Central memory CD4-positive, alpha-beta T cell (primary cell): ENCODE measurements around the gene HNRNPM.
"Not testable (repeated sequence)": the region's sequence is repeated elsewhere in the genome, so short reads cannot be mapped to it uniquely, and the experiment has no call there.

Experiments
- DNase-seq: peaks from one replicate; pipeline ENCODE4 v3.0.0; 2022

HNRNPM gene

DNA sequence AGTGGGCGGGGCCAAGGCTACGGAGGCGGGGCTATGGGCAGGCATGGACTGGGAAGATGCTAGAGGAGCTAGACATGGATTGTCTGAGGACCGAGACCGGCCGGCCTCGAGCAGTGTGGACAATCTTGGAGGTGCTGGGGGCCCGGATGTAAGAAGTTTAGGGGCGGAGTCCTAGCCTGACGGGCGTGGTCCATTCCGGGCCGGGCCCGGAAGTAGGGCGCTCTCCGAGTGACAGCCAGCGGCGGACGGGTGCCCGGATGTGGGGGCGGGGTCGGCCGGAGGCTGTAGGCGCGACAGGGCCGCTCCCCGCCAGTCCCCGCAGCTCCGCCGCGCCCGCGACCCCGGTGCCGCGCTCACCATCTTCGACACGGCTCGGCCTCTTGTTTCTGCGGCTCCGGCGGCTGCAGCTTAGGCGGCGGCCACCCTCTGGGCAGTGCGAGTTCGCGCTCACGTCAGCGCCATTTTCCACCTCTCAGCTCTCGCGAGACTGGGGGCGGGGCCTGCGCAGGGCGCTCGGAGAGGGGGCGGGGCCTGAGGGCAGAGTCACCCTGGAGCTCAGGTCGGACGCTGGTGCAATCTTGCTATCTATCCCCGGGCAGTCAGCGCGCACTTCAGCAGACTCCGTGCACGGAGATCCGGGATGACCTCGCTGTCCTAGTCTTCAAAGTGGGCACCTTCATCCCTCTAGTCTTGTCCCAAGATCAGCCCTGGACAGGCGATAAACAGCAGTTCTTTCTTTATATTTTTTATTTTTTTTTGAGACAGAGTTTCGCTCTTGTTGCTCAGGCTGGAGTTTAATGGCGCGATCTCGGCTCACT, 69.1 kb downstream of the HNRNPM start, which contains the start of gene ZNF414:
Gene ZNF414 (minus strand): TSS at position 481 of the 818 bp plus-strand sequence. CDS start 121 bp downstream, at position 360.
- peak; percentile 95 for DNase-seq

DNA sequence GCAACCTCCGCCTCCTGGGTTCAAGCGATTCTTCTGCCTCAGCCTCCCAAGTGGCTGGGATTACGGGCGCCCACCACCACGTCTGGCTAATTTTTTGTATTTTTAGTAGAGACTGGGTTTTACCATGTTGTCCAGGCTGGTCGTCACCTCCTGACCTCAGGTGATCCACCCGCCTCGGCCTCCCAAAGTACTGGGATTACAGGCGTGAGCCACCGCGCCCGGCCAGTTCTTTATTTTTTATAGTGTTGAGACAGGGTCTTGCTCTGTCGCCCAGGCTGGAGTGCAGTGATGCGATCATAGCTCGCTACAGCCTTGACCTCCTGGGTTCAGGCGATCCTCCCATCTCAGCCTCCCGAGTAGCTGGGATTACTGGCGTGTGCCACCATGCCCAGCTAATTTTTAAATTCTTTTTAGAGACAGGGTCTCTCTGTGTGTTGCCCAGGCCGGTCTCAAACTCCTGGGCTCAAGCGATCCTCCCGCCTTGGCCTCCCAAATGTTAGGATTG, 69.8 kb downstream of the HNRNPM start:
- not testable (repeated sequence) for DNase-seq

DNA sequence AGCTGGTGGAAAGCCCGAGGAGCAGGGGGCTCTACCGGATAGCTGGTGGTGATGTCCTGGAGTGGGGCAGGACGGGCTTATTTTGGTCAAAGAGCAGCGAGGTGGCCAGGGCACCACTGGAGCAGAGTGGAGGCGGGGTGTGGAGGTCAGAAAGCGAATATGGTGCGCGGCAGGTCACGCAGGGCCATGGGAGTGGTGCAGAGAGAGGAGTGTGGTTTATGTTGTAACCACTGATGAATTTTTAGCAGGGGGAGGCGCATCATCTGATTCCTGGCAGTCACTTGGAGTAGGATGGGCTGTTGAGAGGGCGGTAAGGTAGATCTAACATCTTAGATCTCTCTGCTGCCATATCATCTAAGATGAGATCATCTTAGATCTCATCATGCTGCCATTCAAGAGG, 70.5 kb downstream of the HNRNPM start:
- DNase-seq: peak; percentile 71

DNA sequence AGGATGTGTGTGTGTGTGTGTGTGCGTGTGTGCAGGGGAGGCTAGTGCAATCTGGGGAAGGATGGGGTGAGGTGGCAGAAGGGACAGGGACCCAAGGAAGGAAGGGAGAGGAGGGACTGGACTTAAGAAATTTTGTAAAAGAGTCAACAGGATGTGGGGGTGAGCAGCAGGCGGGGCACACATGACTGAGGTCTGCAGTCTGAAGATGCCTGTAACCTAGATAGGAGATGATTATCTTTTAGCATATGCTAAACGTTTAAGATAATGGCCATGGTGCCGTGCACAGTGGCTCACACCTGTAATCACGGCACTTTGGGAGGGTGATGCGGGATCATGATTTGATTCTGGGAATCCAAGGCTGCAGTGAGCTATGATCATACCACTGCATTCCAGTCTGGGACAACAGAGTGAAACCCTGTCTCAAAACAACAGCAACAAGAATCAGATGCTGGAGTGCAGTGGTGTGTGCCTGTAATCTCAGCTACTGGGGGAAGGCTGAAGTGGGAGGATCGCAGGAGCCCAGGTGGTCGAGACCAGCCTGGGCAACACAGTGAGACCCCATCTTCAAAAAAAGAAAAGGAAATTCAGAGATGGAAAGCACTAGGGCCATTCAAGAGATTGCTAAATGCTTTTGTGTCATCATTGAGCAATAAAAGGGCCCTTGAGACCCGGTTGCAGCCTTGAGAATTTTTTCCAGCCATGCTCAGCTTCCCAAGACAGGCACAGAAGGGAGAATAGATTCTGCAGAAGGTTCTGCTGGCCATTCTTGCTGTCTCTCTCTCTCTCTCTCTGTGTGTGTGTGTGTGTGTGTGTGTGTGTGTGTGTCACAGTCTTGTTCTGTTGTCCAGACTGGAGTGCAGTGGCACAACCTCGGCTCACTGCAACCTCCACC, 73.0 kb downstream of the HNRNPM start:
- peak; percentile 75 for DNase-seq

DNA sequence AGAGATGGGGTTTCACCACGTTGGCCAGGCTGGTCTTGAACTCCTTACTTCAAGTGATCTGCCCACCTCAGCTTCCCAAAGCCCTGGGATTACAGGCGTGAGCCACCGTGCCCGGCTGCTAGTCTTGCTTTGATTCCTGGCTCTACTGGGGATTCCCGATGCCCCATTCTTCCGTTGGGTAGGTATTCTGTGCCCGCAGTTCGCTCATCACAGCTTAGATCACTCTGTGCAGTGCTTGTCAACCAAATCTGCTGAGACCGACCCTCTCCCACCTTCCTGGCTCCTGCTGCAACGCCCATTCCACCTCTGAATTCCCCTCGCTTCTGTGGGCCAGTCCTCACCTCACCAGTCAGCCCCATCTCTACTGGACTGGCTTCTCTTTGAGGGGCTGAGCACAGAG, 73.8 kb downstream of the HNRNPM start:
- DNase-seq: no peak

DNA sequence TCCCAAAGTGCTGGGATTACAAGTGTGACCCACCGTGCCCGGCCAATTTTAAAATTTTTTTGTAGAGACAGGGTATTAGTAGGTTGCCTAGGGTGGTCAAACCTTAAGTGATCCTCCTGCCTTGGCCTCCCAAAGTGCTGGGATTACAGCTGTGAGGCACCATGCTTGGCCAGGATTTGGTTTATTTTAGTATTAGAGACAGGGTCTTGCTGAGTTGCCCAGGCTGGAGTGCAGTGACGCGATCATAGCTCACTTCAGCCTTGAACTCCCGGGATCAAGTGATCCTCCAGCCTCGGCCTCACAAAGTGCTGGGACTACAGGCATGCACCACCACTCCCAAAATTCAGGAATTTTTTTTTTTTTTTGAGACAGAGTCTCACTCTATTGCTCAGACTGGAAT, 74.6 kb downstream of the HNRNPM start:
- DNase-seq: no peak

DNA sequence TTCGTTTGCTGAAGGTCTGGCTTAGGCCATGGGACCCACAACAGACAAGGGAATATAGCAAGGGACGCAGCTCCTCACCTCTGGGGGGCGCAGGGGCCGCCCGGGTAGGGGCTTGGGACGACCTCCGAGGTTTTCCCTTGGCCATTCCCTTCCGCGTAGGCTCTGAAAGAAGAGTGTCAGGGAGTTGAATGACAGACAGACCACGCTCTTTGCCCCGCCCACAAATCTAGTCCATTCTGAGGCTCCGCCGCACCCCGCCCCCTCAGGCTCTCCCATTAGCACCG, 80.6 kb downstream of the HNRNPM start:
- DNase-seq: no peak

DNA sequence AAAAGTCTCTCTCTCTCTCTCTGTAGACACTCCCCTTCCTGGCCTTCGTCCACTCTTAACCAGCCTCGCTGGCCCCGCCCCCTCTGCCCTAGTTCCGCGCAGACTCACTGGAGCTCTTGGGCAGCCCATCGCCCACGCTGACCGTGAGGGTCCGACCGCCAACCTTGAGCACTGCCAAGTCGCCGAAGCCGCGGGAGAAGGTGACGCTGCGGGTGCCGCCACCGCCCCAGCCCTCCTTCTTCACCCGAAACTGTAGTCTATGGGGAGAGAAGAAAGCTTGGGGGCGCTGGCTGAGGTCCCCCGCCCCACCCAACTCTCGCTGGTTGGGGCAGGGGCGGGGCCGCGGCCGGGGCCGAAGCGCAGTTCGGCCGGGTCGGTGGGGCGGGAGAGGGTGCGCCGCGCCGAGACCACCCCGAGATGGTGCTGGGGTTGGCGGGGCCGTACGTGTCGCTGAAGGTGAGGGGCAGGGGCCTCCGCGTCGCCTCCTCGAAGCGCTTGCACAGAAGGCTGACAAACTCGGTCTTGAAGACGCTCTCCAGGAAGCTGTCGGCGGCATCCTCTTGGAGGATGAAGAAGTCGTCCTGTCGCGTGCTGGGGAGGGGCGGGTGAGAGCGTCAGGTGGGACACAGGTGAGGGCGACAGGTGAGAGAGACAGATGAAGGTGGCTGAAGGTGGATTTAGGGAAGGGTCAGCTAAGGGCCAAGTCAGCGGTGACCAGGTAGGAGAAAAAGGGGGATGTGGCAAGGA, 81.7 kb downstream of the HNRNPM start:
- no peak for DNase-seq

DNA sequence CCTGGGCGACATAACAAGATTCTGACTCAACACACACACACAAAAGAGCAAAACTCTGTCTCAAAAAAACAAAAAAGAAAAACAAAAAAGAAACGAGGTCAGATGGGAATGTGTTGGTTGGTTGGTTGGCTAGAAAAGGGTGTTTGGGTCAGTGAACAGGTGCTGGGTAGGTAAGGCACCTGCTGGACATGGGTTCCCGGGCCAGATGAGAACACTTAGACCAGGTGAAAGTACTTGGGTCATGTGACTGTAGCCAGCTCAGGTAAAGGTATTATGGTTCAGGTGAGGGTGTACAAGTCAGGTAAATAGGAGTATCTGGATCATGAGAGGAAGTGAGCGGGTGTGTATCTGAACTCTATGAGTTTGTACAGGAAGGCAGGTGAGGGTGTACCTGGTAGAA, 83.7 kb downstream of the HNRNPM start:
- DNase-seq: no peak

DNA sequence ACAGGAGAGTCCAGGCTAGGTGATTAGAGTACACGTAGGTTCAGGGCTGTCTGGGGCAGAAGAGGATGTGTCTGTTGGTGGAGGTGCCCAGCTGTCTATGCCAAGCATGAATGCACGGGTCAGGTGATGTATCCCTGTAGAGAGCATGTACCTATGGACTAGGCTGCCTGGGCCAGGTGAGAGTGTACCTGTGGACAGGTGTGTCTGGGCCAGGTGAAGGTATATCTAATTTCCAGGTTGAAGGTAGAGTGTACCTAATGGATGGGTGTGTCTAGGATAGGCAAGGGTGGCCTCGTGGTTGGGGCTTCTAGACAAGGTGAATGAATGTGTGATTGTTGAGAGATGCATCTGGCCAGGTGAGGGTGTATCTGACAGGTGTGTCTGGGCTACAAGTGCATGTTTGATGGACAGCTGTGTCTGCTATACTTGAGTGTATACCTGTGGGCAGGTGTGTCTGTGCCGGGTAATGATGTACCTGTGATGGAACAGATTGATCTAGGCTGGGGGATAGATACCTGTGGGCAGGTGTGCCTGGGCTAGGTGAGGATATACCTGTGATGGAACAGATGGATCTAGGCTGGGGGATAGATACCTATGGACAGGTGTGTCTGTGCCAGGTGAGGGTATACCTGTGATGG, 84.7 kb downstream of the HNRNPM start:
- no peak for DNase-seq

DNA sequence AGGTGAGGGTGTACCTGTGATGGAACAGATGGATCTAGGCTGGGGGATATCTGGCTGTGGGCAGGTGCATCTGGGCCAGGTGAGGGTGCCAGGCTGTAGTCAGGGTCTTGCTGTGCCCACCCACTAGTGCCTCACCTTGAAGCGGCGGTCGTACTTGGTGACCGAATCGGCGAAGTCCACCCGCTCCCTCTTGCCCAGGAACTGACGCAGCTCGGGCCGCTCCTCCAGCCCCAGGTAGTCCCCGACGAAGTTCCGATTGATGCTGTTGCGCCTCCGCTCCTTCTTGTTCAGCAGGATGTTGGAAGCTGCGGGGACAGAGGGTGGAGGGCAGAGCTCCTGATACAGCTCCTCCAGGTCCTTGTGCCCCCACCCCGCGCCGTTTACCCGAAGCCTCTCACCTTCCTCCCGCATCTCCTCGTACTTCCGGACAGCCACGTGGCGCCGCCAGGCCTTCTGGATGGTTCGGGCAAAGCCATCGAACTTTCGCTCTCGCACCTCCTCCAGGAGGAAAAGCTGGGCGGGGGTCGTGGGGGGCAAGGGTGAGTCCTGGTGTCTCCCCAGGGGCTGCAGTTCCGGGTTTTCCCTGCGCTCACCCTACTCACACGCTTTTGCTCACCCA, 85.4 kb downstream of the HNRNPM start:
- DNase-seq: no peak

DNA sequence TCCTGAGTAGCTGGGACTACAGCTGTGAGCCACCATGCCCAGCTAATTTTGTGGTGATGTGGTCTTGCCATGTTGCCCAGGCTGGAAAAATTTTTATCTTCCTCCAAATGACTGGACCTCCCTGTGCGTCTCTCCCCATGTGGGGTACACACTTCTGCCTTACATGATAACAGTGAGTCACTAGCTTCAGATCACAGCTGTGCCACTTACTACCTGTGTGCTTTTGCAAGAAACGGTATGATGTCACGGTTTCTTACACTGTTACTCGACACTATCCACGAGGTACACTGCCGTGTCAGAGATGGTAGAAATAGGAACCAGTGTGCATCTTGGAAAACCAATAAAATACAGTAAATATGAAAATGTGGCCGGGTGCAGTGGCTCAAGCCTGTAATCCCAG, 86.7 kb downstream of the HNRNPM start:
- DNase-seq: no peak

DNA sequence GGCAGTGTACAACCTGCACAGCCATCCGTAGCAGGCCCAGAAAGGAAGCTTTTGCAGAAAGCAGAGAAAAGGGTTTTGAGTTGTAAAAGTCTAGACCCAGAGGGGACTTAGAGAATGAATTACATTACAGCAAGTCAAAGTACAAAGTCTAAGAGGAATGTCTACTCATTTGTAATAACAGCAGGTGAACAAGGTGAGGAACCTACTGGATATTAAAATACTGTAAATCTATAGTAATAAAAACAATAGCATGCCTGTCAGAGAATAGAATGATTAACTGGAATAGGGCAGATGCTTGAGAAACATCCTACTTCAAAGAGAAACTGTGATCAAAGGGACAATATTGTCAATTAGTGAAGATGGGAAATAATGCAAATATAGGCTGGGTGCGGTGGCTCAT, 87.5 kb downstream of the HNRNPM start:
- DNase-seq: no peak

DNA sequence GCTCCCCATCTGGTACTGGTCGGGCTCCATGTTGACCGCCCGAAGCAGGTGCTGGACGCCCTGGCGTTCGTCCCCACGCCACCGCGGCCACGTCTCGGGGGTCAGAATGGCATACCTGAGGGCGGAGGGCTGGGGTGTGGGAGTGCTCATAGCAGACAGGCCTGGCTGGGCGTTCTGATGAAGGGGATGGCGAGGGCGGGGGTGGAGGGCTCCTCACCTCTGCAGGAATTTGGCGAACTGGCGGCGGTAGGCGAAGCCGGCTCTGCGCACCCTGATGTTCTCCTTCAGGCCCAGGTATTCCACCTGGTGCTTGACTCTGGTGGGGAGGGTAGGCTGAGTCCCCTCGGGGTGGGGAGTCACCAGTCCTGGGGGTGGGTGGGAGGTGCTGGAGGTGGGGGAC, 91.5 kb downstream of the HNRNPM start:
- no peak for DNase-seq

DNA sequence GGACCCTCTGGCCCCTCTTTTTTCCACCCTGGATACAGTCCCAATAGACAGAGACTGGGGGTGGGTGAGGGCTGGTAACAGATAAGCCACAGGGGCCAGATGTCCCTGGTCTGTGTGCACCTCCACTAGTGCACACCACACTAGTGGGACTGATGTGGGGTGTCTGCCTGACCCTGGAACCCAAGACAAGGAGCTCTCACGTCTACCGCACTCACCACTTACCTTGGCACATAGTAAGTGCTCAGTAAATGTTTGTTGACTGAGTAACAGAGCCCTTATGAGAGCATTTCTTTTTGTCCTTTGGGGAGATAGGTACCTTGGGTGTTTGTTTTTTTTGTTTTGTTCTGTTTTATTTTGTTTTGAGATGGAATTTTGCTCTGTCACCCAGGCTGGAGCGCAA, 92.3 kb downstream of the HNRNPM start:
- DNase-seq: no peak
